Cortex of kidney (tissue), 1 donor: ENCODE results near the gene ATP5ME.

Source experiments
- DNase-seq: peaks from one replicate; lab custom pipeline; 2025; lab: John Stamatoyannopoulos, UW

ATP5ME gene

GRCh38 chr4:666822-667544, 7.1 kb downstream of the ATP5ME start:
- no peak for DNase-seq

GRCh38 chr4:666436-666810, 7.7 kb downstream of the ATP5ME start:
- DNase-seq: no peak

DNA sequence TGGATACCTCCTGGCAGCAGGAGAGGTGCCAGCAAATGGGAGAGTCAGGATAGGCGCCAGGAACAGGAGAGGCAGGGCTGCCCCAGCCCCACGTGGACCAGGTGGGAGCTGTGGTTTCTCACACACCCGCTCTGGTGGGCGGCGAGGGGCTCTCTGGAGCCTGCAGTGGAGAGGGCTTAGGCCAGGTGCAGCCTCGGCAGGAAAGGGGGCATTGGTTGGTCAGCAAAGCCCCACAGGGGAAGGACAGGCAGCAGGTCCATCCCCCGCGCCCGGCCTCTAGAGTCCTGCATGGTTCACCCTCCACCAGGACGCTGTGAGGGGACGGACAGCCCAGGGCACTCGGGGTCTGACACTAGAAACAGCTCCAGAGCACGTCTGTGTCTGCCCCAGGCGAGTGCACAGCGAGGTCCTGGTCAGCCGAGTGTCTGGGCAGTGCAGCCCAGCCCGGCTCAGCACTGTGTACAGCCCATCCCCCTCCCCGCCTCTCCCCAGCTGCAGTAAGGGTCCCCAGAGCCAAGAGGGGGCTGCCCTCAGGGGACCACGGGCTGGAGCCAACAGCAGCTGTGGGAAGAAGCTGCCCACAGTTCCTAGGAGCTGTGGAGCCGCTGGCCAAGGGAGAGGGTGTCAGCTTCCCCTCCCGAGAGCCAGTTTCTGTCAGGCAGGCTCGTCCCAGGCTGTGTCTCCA, 8.2 kb downstream of the ATP5ME start:
- DNase-seq: no peak

DNA sequence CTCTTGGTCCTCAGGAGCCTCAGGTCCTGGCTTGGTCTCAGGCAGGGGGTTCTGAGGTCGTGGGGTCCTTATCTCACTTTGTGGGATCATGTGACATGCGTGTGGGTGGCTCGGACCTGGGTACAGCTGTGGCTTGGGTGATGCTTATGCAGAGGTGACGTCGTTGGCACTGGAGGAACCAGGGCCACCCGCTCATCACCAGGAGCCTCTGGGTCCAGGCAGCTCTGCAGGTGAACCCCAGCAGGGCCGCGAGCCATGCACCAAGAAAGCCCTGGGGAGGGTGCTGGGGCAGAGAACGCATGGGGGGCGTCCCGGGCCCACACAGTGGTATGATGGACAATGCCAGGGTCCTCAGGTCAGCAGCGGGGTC, 8.7 kb downstream of the ATP5ME start:
- no peak for DNase-seq

- no peak for DNase-seq
These were observed 9.3 kb downstream of the ATP5ME start for GRCh38 chr4:664713-665231.

GRCh38 chr4:663438-664428, 10.3 kb downstream of the ATP5ME start:
- no peak for DNase-seq

DNA sequence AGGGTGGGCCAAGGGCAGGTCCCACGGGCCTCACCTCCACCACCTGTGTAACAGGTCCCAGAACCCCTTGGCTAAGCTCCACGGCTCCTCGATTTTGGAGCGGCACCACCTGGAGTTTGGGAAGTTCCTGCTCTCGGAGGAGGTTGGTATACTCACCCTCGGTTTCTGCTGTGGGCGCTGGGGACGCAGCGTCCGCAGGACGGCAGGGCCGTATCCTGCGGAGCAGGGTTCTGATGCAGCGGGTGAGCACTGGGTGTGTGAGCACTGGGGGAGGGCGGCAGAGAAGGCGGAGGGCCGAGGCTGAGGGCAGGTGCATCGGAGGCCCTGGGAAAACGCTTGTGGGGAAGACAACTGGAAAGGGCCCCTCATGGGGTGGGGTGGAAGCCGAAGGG, 11.0 kb downstream of the ATP5ME start:
- no peak for DNase-seq

- DNase-seq: no peak
These were observed 12.0 kb downstream of the ATP5ME start for GRCh38 chr4:661881-662761.

GRCh38 chr4:661231-661630, 12.8 kb downstream of the ATP5ME start:
- no peak for DNase-seq

DNA sequence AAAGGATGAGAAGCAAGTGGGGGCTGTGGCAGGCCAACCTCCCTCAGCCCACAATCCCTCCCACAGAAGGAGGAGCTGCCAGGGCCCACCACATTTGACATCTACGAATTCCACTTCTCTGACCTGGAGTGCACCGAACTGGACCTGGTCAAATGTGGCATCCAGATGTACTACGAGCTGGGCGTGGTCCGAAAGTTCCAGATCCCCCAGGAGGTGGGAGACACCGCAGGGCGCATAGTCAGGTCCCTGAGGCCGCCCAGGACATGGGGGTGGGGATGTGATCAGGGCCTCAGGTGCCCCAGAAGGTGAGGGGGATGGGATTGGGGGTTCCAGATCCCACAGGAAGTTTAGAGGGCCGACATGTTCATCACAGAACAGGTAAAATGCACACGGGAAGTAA, 13.7 kb downstream of the ATP5ME start:
- no peak for DNase-seq

- no peak for DNase-seq
These were observed 14.2 kb downstream of the ATP5ME start for GRCh38 chr4:659851-660250.

DNA sequence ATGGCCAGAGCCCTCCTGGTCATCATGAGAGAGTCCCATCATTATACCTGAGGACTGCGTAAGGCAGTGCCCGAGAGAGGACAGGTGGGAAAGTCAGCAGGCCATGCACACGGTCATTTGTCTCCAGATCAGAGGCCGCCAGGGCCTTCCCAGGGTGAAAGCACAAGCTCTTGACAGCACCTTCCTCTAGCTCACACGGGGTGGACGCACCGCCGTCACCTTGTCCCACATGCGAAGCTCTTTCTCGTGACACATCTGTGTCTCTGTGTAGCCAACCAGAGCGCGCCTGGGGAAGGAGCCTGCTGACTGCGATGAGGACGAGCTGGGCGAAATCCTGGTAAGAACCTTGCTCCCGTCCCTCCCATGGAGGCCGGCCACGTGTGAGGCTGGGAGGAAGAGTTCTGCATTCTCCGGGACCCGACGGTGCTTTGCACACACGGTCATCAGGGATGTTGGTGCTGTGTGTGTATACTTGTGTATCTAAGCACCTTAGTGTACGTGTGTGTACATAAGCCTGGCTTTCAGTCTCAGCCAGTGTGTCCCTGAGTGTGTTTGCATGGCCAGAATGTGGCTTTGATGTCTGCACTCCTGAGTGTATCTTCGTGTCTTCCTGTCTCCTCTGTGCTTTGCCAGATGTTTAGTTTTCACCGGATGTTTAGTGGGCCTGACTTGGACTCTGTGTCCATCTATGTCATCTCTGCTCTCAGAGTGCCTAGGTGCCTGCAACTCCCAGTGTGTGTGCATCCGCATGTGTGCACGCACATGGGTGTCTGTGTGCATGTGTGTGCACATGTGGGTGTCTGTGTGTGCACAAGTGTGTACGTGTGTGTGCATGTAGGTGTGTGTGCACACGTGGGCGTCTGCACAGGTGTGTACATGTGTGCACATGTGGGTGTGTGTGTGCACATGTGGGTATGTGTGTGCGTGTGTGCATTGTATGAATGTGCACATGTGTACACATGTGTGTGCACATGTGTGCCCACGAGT, 15.1 kb downstream of the ATP5ME start:
- no peak for DNase-seq

- no peak for DNase-seq
These were observed 16.0 kb downstream of the ATP5ME start for GRCh38 chr4:657834-658667.

DNA sequence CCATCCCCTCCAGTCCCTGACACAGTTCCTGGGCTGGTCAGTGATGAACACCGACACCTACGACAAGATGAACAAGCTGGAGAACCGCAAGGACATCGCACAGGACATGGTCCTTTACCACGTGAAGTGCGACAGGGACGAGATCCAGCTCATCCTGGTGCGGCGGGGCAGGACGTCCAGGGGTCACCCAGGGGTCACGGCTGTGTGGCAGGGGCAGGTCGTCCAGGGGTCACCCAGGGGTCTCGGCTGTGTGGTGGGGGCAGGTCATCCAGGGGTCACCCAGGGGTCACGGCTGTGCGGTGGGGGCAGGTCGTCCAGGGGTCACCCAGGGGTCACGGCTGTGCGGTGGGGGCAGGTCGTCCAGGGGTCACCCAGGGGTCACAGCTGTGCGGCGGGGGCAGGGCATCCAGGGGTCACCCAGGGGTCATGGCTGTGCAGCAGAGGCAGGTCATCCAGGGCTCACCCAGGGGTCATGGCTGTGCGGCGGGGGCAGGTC, 16.7 kb downstream of the ATP5ME start:
- no peak for DNase-seq

GRCh38 chr4:656436-657337, 17.4 kb downstream of the ATP5ME start:
- DNase-seq: no peak

GRCh38 chr4:655464-656151, 18.5 kb downstream of the ATP5ME start:
- DNase-seq: no peak

DNA sequence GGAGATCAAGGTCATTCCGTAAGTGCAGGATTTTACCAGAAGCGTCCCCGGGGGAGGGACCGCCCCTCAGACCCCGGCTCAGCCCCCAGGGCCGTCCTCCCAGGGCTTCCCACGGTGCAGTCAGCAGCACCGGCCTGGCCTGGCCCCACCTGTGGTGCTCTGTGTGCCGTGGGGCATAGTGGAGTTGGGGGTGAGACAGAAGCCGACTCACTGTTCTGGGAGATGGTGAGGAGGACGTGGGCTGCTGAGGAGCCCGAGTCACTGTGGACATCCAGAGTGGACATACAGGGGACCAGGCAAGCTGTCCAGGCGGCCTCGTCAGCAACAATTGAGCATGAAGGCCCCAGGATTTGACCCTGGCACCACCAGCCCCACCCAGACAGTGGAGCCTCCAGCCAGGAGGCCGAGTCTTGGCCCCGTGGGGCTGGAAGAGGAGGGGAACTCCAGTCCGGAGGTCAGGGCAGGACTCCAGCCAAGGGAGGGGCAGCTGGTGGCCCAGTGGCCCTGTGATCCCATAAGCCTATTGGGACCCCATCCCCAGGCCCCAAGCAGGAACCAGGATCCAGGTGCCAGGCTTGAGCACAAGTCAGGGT, 19.1 kb downstream of the ATP5ME start:
- DNase-seq: no peak
